Measurements from ENCODE around the gene OAS2. TPM values are rescaled to one million over a fixed set of nuclear protein-coding genes. Genes with fewer than 3 reads are reported as not detected.

OAS2 gene
- total RNA-seq, 4 donors from 2014 or later = 8.3 to 35.6 (median 10.9) TPM

DNA sequence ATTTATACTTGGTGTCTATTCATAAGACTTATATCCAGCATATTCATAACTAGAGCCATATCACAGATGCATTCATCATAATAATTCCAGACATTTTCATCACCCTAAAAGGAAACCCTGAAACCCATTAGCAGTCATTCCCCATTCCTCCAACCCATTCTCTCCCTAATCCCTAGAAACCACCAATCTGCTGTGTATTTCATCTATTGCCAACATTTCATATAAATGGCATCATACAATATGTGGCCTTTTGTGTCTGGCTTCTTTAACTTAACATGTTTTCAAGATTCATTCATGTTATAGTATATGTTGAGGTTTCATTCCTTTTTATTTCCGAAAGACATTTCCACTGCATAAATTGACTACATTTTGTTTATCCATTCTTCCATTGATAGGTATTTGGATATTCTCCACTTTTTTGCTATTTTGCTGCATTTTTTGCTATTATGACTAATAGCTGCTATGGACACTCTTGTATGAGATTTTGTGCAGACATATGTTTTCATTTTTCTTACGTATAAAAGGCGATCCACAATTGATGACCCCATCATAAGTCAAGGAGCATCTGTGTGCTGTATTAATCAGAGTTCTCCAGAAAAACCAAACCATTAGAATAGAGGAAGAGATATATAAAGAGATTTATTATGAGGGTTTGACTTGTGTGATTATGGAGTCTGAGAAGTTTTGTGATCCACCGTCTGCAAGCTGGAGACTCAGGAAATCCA lies 5.1 kb upstream of the OAS2 start:
- Histone ChIP-seq H3K27me3 (no peaks in the 10 kb centered on the region), H3K4me1 (peaks cover 6 to 10% (median 10%) of the 10 kb centered on the region in 3 donors), H3K36me3 (peaks cover 5 to 38% (median 9%) of the 10 kb centered on the region in 3 donors), H3K27ac (no peak overlapping the region), H3K9me3 (no peaks in the 10 kb centered on the region), H3K4me3 (no peak overlapping the region)
- DNase-seq = no peak
- WGBS, 2 donors = 73 to 78% methylated on average over 4 of the region's 4 CpGs
- intact Hi-C loops (cut with DNase I) = no loop called here
- TF ChIP-seq, protein P1, sequence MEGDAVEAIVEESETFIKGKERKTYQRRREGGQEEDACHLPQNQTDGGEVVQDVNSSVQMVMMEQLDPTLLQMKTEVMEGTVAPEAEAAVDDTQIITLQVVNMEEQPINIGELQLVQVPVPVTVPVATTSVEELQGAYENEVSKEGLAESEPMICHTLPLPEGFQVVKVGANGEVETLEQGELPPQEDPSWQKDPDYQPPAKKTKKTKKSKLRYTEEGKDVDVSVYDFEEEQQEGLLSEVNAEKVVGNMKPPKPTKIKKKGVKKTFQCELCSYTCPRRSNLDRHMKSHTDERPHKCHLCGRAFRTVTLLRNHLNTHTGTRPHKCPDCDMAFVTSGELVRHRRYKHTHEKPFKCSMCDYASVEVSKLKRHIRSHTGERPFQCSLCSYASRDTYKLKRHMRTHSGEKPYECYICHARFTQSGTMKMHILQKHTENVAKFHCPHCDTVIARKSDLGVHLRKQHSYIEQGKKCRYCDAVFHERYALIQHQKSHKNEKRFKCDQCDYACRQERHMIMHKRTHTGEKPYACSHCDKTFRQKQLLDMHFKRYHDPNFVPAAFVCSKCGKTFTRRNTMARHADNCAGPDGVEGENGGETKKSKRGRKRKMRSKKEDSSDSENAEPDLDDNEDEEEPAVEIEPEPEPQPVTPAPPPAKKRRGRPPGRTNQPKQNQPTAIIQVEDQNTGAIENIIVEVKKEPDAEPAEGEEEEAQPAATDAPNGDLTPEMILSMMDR (IDR thresholded peaks at IDR 0.05) = no peak
- no peak for TF ChIP-seq POLR2A (IDR thresholded peaks at IDR 0.05)

DNA sequence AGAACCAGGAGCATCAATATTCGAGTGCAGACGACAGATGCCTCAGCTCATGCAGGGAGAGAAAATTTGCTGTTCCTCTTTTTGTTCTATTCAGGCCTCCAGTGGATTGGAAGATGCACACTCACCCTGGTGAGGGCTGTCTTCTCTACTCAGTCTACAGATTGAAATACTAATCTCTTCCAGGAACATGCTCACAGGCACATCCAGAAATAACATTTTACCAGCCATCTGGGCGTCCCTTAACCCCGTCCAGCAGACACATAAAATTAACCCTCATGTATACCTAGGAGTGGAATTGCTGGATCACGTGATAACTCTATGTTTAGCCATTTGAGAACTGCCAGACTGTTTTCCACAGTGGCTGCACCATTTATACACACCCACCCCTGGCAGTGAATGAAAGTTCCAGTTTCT lies 4.5 kb upstream of the OAS2 start:
- WGBS, 2 donors = 44 to 49% methylated on average over 5 of the region's 5 CpGs
- H3K27ac ChIP-seq = no peak overlapping the region
- intact Hi-C loops (cut with DNase I) = no loop called here

DNA sequence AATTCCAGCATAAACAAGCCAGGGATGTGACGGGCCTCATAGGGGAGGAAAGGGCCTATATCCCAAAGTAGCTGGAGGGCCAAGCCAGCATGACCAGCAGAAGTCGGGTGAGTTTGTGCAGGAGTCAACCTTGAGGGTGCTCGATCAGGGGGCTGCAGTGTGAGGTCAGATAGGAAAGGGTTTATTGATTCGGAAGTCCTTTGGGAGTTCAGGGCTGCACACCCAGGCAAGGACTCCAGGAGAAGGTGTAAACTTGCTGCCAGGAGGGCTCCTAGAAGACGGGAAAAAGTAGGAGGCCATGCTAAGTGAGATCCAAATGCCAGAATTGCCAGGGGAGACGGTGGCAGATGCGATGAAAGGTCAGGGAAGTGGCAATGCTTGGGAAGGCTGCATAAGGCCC lies 3.4 kb upstream of the OAS2 start:
- no peaks in the 10 kb centered on the region for H3K27me3 ChIP-seq
- intact Hi-C loops (cut with DNase I) = no loop called here
- WGBS, 2 donors = 92 to 94% methylated on average over 5 to 7 of the region's 7 CpGs

More for the DNA sequence above, 4.5 kb upstream of the OAS2 start:
- no peak for TF ChIP-seq POLR2A (IDR thresholded peaks at IDR 0.05)
- TF ChIP-seq, protein P1 (IDR thresholded peaks at IDR 0.05) = no peak
- Histone ChIP-seq H3K4me1 (peaks cover 6 to 13% (median 11%) of the 10 kb centered on the region in 3 donors), H3K27me3 (no peaks in the 10 kb centered on the region), H3K9me3 (no peaks in the 10 kb centered on the region), H3K36me3 (peaks cover 5 to 32% (median 9%) of the 10 kb centered on the region in 3 donors), H3K4me3 (no peak overlapping the region)
- no peak for DNase-seq

DNA sequence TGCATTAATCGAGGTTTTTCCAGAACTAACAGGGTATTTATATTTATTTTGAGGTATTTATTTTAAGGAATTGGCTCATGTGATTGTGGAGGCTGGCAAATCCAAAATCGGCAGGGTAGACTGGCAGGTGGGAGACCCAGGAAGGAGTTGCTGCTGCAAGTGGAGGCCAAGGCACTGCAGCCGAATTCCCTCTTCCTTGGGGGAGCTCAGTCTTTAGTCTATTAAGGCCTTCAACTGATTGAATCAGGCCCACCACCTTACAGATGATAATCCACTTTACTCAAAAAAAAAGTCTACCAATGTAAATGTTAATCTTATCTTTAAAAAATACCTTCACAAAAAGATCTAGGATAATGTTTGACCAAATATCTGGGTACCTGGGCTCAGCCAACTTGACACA lies 1.2 kb upstream of the OAS2 start:
- H3K4me3 ChIP-seq = no peak overlapping the region
- H3K9me3 ChIP-seq = peaks cover 0 to 3% (median 0%) of the 10 kb centered on the region in 3 donors
- 75 to 81% methylated on average over 3 of the region's 3 CpGs for WGBS, 2 donors
- intact Hi-C loops (cut with DNase I) = no loop called here
- peaks cover 17 to 34% (median 18%) of the 10 kb centered on the region in 3 donors for H3K4me1 ChIP-seq
- no peak for TF ChIP-seq POLR2A (IDR thresholded peaks at IDR 0.05)
- TF ChIP-seq, protein P1 (IDR thresholded peaks at IDR 0.05) = no peak
- no peaks in the 10 kb centered on the region for H3K36me3 ChIP-seq
- no peaks in the 10 kb centered on the region for H3K27me3 ChIP-seq
- DNase-seq = no peak
- H3K27ac ChIP-seq = peak overlapping the region in 3 of 4 donors; percentile 92 to 96 (median 93)

More for the DNA sequence above, 3.4 kb upstream of the OAS2 start:
- peaks cover 16 to 24% (median 18%) of the 10 kb centered on the region in 3 donors for H3K4me1 ChIP-seq
- peaks cover 0 to 21% (median 3%) of the 10 kb centered on the region in 3 donors for H3K36me3 ChIP-seq
- TF ChIP-seq, protein P1 (IDR thresholded peaks at IDR 0.05) = no peak
- TF ChIP-seq POLR2A (IDR thresholded peaks at IDR 0.05) = no peak
- H3K9me3 ChIP-seq = no peaks in the 10 kb centered on the region
- no peak for DNase-seq
- no peak overlapping the region for H3K27ac ChIP-seq
- H3K4me3 ChIP-seq = no peak overlapping the region

DNA sequence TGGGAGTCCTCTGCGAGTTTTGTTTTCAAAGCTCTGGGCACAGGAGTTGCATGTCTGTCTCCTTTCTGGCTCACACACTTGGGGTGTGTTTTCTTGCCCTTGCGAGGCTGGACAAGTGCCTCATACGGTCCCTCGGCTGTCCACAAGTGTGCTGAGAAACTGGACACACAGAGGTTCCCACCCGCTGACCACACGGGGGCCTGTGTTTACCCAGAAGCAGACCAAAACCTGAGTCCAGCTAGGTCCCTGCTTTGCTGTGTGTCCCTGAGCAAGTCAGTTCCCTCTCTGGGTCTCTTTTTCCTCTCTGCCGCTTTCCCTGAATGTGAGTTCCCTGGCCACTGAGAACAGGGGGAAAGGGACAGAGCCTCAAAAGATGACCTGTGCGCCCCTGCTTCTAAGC lies 678 bp upstream of the OAS2 start:
- no peak for DNase-seq
- Histone ChIP-seq H3K36me3 (no peaks in the 10 kb centered on the region), H3K9me3 (peaks cover 0 to 7% (median 0%) of the 10 kb centered on the region in 3 donors), H3K4me1 (peaks cover 17 to 34% (median 18%) of the 10 kb centered on the region in 3 donors), H3K4me3 (peak overlapping the region; percentile 55 to 77 (median 56)), H3K27ac (peak overlapping the region; percentile 92 to 96 (median 94)), H3K27me3 (no peaks in the 10 kb centered on the region)
- WGBS, 2 donors = 44 to 47% methylated on average over 4 to 6 of the region's 8 CpGs
- intact Hi-C loops (cut with DNase I) = no loop called here
- TF ChIP-seq, protein P1 (IDR thresholded peaks at IDR 0.05) = no peak
- TF ChIP-seq POLR2A (IDR thresholded peaks at IDR 0.05) = no peak
